Glutamatergic neuron (in vitro differentiated cells): ENCODE results near the gene TRIM9. TPM values are rescaled to one million over a fixed set of nuclear protein-coding genes. Genes with fewer than 3 reads are reported as not detected.

Experiments used
- DNase-seq: peaks from one replicate; pipeline ENCODE4 v3.0.0; 2022
- H3K27ac Mint-ChIP-seq: one replicate; pipeline ENCODE4 v1.8.0; 2020; ENCODE audit warnings: mild to moderate bottlenecking, mixed read lengths, inconsistent platforms; ENCODE audit not compliant: unreplicated experiment
- H3K27me3 Mint-ChIP-seq: one replicate; pipeline ENCODE4 v1.8.0; 2020; ENCODE audit warnings: mild to moderate bottlenecking, moderate library complexity, mixed read lengths, inconsistent platforms; ENCODE audit not compliant: unreplicated experiment
- H3K36me3 Mint-ChIP-seq: one replicate; pipeline ENCODE4 v1.8.0; 2020; ENCODE audit warnings: mild to moderate bottlenecking, mixed read lengths, inconsistent platforms; ENCODE audit not compliant: unreplicated experiment
- H3K4me1 Mint-ChIP-seq: one replicate; pipeline ENCODE4 v1.8.0; 2020; ENCODE audit warnings: mild to moderate bottlenecking, low read depth, mixed read lengths, inconsistent platforms; ENCODE audit not compliant: unreplicated experiment
- H3K4me3 Mint-ChIP-seq: one replicate; pipeline ENCODE4 v1.8.0; 2020; ENCODE audit warnings: mild to moderate bottlenecking, mixed read lengths, inconsistent platforms; ENCODE audit not compliant: unreplicated experiment
- H3K9me3 Mint-ChIP-seq: one replicate; pipeline ENCODE4 v1.8.0; 2020; ENCODE audit warnings: mild to moderate bottlenecking, moderate library complexity, mixed read lengths, inconsistent platforms; ENCODE audit not compliant: unreplicated experiment
- total RNA-seq: library from RNA; stranded (reverse); fragmentation: NEBNext Ultra II Directional; extraction: Animal tissue kit (Norgen Biotek cat#: 25700); gene quantifications from one replicate; pipeline ENCODE4 v1.2.1, GENCODE V29; 2021; ENCODE audit not compliant: unreplicated experiment
- TF ChIP-seq, protein P1 (sequence below): fragments of 200-600 bp; sonication (generic); IDR thresholded peaks from one replicate; pipeline ENCODE4 v1.5.0; 2021; ENCODE audit not compliant: partially characterized antibody, unreplicated experiment

The TRIM9 gene
- total RNA-seq, 1 donor from 2014 or later, result 11.9 TPM

DNA sequence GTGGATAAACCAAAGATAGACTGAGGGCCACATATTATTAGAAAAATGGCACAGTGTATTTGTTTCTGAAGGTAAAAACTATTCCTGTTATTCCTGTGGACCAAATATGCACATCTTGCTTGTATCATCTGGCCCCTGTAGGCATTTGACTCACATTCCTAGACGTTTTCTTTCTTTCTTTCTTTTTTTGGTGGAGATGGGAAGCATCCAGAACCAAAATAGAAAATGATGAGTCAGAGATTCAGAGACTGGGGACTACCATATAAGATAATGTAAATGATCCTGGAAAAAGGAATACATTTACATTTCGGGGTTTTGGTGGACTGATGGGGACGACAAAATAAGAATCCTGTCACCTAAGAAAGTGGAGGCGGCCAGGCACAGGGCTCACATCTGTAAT, 24.2 kb downstream of the TRIM9 start:
- H3K27ac Mint-ChIP-seq, result no peak overlapping the region
- H3K9me3 Mint-ChIP-seq, result peaks cover 2% of the 10 kb centered on the region
- no peak for DNase-seq
- TF ChIP-seq, protein P1, sequence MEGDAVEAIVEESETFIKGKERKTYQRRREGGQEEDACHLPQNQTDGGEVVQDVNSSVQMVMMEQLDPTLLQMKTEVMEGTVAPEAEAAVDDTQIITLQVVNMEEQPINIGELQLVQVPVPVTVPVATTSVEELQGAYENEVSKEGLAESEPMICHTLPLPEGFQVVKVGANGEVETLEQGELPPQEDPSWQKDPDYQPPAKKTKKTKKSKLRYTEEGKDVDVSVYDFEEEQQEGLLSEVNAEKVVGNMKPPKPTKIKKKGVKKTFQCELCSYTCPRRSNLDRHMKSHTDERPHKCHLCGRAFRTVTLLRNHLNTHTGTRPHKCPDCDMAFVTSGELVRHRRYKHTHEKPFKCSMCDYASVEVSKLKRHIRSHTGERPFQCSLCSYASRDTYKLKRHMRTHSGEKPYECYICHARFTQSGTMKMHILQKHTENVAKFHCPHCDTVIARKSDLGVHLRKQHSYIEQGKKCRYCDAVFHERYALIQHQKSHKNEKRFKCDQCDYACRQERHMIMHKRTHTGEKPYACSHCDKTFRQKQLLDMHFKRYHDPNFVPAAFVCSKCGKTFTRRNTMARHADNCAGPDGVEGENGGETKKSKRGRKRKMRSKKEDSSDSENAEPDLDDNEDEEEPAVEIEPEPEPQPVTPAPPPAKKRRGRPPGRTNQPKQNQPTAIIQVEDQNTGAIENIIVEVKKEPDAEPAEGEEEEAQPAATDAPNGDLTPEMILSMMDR, result no peak
- H3K27me3 Mint-ChIP-seq, result no peaks in the 10 kb centered on the region
- no peaks in the 10 kb centered on the region for H3K4me1 Mint-ChIP-seq
- no peak overlapping the region for H3K4me3 Mint-ChIP-seq
- no peaks in the 10 kb centered on the region for H3K36me3 Mint-ChIP-seq

DNA sequence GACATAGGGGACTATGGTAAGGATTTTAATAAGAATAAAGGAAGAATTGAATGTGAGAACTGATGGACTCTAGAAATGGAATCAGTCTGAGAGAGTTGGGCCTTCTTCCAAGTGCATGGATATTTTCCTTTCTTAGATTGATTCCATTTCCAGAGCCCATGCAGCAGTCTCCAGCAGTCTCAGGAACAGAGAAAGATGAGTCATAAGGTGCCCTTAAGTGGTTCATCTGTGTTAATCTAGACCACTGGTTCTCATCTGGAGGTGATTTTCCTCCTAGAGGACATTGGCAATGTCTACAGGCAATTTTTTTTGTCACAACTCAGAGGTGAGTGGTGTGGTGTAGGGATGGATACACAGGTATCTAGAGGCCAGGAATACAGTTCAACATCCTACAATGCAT, 25.9 kb downstream of the TRIM9 start:
- TF ChIP-seq, protein P1, result no peak
- H3K36me3 Mint-ChIP-seq, result no peaks in the 10 kb centered on the region
- no peaks in the 10 kb centered on the region for H3K27me3 Mint-ChIP-seq
- DNase-seq, result no peak
- H3K4me3 Mint-ChIP-seq, result no peak overlapping the region
- H3K4me1 Mint-ChIP-seq, result no peaks in the 10 kb centered on the region
- H3K9me3 Mint-ChIP-seq, result peaks cover 2% of the 10 kb centered on the region
- no peak overlapping the region for H3K27ac Mint-ChIP-seq

DNA sequence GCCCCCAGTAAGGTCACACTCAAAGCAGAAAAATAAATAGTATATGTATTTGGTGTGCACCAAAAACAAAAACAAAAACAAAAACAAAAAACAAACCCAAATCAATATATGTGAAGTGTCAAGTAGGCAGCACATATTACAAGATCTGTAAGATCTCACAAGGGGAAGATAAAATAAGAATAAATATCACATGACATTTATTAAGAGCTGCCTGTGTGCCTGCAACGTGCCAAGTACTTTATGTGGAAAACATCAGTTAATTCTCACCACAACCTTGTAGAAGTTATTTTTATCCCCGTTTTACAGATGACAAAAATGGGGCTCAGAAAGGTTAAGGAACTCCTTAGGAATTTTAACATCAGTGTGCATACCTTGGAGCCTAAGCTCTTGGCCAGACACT, 26.6 kb downstream of the TRIM9 start:
- Mint-ChIP-seq H3K27me3 (no peaks in the 10 kb centered on the region), H3K9me3 (peaks cover 1% of the 10 kb centered on the region), H3K4me1 (no peaks in the 10 kb centered on the region), H3K27ac (no peak overlapping the region), H3K36me3 (no peaks in the 10 kb centered on the region), H3K4me3 (no peak overlapping the region)
- DNase-seq, result no peak
- TF ChIP-seq, protein P1, result no peak

DNA sequence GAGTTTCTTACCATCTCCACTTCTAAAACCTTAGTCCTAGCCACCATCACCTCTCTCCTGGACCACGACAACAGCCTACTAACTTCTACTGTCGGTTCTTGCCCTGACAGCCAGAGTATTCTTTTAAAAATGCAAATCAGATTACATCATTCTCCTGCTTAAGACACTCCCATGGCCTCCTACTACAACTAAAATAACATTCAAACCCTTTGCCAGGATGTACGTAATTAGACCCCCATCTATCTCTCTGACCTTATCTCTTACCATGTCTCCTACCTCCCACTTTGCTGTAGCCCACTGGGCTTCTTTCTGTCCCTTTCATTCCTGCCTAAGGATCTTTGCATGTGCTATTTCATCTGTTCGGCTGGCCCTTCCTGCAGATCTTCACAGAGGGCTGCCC, 27.6 kb downstream of the TRIM9 start:
- Mint-ChIP-seq H3K36me3 (peaks cover 7% of the 10 kb centered on the region), H3K9me3 (no peaks in the 10 kb centered on the region), H3K27me3 (no peaks in the 10 kb centered on the region), H3K27ac (no peak overlapping the region), H3K4me3 (no peak overlapping the region), H3K4me1 (no peaks in the 10 kb centered on the region)
- TF ChIP-seq, protein P1, result no peak
- DNase-seq, result no peak

DNA sequence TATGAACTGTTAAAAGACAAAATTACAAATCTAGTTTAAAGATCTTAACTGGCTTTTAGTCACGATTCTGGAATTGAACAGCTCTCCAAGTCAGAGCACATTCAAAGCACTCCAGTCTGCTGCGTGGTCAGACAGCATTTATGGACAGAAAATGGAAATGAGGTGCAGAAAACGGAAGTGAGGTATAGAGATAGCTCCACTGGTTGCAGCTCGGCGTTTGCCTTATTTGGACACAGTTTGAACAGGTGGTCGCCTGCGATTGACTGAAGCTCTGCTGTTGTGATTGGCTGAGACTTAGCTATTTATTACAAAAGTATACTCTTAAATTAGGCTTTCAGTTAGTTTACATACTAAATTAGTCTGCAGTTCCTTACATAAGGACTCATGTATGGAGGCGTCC, 28.3 kb downstream of the TRIM9 start:
- no peak for DNase-seq
- H3K27ac Mint-ChIP-seq, result no peak overlapping the region
- no peaks in the 10 kb centered on the region for H3K4me1 Mint-ChIP-seq
- TF ChIP-seq, protein P1, result no peak
- no peak overlapping the region for H3K4me3 Mint-ChIP-seq
- no peaks in the 10 kb centered on the region for H3K27me3 Mint-ChIP-seq
- peaks cover 10% of the 10 kb centered on the region for H3K36me3 Mint-ChIP-seq
- H3K9me3 Mint-ChIP-seq, result no peaks in the 10 kb centered on the region
